HL-60 (cell line): ENCODE results near the gene ZBTB46.

Experiments
- DNase-seq, 2 experiments: peaks; one replicate each; pipeline ENCODE4 v3.0.0-alpha.2; 2010 to 2020; ENCODE audit warnings: low read depth in 1 of 2, low spot score in 1 of 2
- H3K27ac ChIP-seq: fragments of 250-450 bp; sonication (Bioruptor Pico); replicated peaks from 2 replicates; pipeline ENCODE4 v1.5.1; 2020; ENCODE audit warnings: mild to moderate bottlenecking, moderate library complexity
- H3K27me3 ChIP-seq: fragments of 250-450 bp; sonication (Bioruptor Pico); 2 replicates; pipeline ENCODE4 v1.5.1; 2021; ENCODE audit warnings: mild to moderate bottlenecking, moderate library complexity; ENCODE audit not compliant: insufficient read depth, poor library complexity, severe bottlenecking
- H3K4me3 ChIP-seq: replicated peaks from 2 replicates; pipeline ENCODE4 v1.5.1; 2011; ENCODE audit warnings: mild to moderate bottlenecking, control low read depth, low read length; ENCODE audit not compliant: insufficient read depth
- CTCF ChIP-seq: IDR thresholded peaks from one replicate; pipeline ENCODE4 v1.5.1; 2011; ENCODE audit warnings: low read length, control low read depth, inconsistent platforms; ENCODE audit not compliant: insufficient read depth
- GABPA ChIP-seq: IDR thresholded peaks from 2 replicates; pipeline ENCODE4 v1.6.1; 2012; ENCODE audit warnings: low read depth
- POLR2AphosphoS5 ChIP-seq: IDR thresholded peaks from 2 replicates; pipeline ENCODE4 v1.6.1; 2012; ENCODE audit warnings: low read depth
- REST ChIP-seq: IDR thresholded peaks from 2 replicates; pipeline ENCODE4 v1.6.1; 2012; ENCODE audit warnings: low read depth; ENCODE audit not compliant: insufficient replicate concordance
- SPI1 ChIP-seq: IDR thresholded peaks from 2 replicates; pipeline ENCODE4 v1.6.1; 2012; ENCODE audit warnings: low read depth, mild to moderate bottlenecking, borderline replicate concordance

Gene ZBTB46

GRCh38 chr20:63703471-63703975, 127.5 kb downstream of the ZBTB46 start:
- no peak overlapping the region for H3K27ac ChIP-seq
- no peak for DNase-seq
- TF ChIP-seq SPI1 = no peak
- no peaks in the 10 kb centered on the region for H3K27me3 ChIP-seq
- no peak overlapping the region for H3K4me3 ChIP-seq

GRCh38 chr20:63702751-63703470, 128.2 kb downstream of the ZBTB46 start:
- DNase-seq = no peak
- Histone ChIP-seq H3K4me3 (no peak overlapping the region), H3K27me3 (no peaks in the 10 kb centered on the region), H3K27ac (no peak overlapping the region)
- TF ChIP-seq REST = no peak
- TF ChIP-seq SPI1 = no peak
- no peak; the same call in none of the 2 replicates for TF ChIP-seq POLR2AphosphoS5
- TF ChIP-seq CTCF = no peak
- no peak for TF ChIP-seq GABPA

GRCh38 chr20:63702036-63702665, 128.9 kb downstream of the ZBTB46 start:
- TF ChIP-seq SPI1 = no peak
- Histone ChIP-seq H3K27ac (no peak overlapping the region), H3K4me3 (no peak overlapping the region), H3K27me3 (no peaks in the 10 kb centered on the region)
- DNase-seq = no peak

GRCh38 chr20:63701329-63702035, 129.6 kb downstream of the ZBTB46 start:
- Histone ChIP-seq H3K27ac (no peak overlapping the region), H3K4me3 (no peak overlapping the region), H3K27me3 (no peaks in the 10 kb centered on the region)
- no peak for TF ChIP-seq SPI1
- peak; percentile 44; the same call in 1 of the 2 replicates for TF ChIP-seq POLR2AphosphoS5
- no peak for DNase-seq

- no peak overlapping the region for H3K4me3 ChIP-seq
- H3K27ac ChIP-seq = no peak overlapping the region
- no peaks in the 10 kb centered on the region for H3K27me3 ChIP-seq
- TF ChIP-seq POLR2AphosphoS5 (no peak), CTCF (no peak), REST (no peak), SPI1 (no peak), GABPA (no peak)
- DNase-seq = no peak
These were observed 130.1 kb downstream of the ZBTB46 start for GRCh38 chr20:63701051-63701328.
